Mesendoderm (in vitro differentiated cells): ENCODE measurements around the gene MPDZ.

Experiments
- DNase-seq: peaks from one replicate; pipeline ENCODE4 v3.0.0; 2013
- H2AK5ac ChIP-seq: 2 replicates; pipeline ENCODE4 v1.6.1; 2013; ENCODE audit warnings: low read length, inconsistent platforms
- H2BK120ac ChIP-seq: 2 replicates; pipeline ENCODE4 v1.6.1; 2013; ENCODE audit warnings: low read depth, mild to moderate bottlenecking, low read length, moderate library complexity, mixed read lengths
- H2BK15ac ChIP-seq: replicated peaks from 2 replicates; pipeline ENCODE4 v1.6.1; 2013; ENCODE audit warnings: low read depth, mild to moderate bottlenecking, moderate library complexity
- H2BK5ac ChIP-seq: 2 replicates; pipeline ENCODE4 v1.6.1; 2013; ENCODE audit warnings: low read length, inconsistent platforms
- H3K18ac ChIP-seq: 2 replicates; pipeline ENCODE4 v1.6.1; 2013; ENCODE audit warnings: mild to moderate bottlenecking, low read length, mixed read lengths
- H3K23ac ChIP-seq: one replicate; pipeline ENCODE4 v1.6.1; 2013; ENCODE audit warnings: low read length
- H3K27ac ChIP-seq: 2 replicates; pipeline ENCODE4 v1.5.1; 2013; ENCODE audit warnings: low read depth, mild to moderate bottlenecking, inconsistent platforms, low read length, moderate library complexity
- H3K27me3 ChIP-seq: 2 replicates; pipeline ENCODE4 v1.6.1; 2013; ENCODE audit warnings: low read length, control low read depth, mild to moderate bottlenecking, inconsistent platforms; ENCODE audit not compliant: insufficient read depth, poor library complexity
- H3K36me3 ChIP-seq: 2 replicates; pipeline ENCODE4 v1.6.1; 2013; ENCODE audit warnings: low read length, inconsistent platforms; ENCODE audit not compliant: control insufficient read depth, insufficient read depth
- H3K4ac ChIP-seq: one replicate; pipeline ENCODE4 v1.6.1; 2013; ENCODE audit warnings: low read depth, mild to moderate bottlenecking, low read length, moderate library complexity
- H3K4me1 ChIP-seq: 2 replicates; pipeline ENCODE4 v1.6.1; 2013; ENCODE audit warnings: low read depth, low read length, inconsistent platforms; ENCODE audit not compliant: control insufficient read depth
- H3K4me2 ChIP-seq: 2 replicates; pipeline ENCODE4 v1.6.1; 2013; ENCODE audit warnings: low read length
- H3K4me3 ChIP-seq: 2 replicates; pipeline ENCODE4 v1.5.1; 2013; ENCODE audit warnings: mild to moderate bottlenecking, low read length
- H3K56ac ChIP-seq: one replicate; pipeline ENCODE4 v1.6.1; 2013; ENCODE audit warnings: low read length
- H3K79me1 ChIP-seq: 2 replicates; pipeline ENCODE4 v1.6.1; 2013; ENCODE audit warnings: low read length, inconsistent platforms
- H3K79me2 ChIP-seq: 2 replicates; pipeline ENCODE4 v1.6.1; 2013; ENCODE audit warnings: mild to moderate bottlenecking, low read length; ENCODE audit not compliant: control insufficient read depth, insufficient read depth
- H3K9ac ChIP-seq: 2 replicates; pipeline ENCODE4 v1.6.1; 2013; ENCODE audit warnings: low read length, inconsistent platforms
- H4K5ac ChIP-seq: one replicate; pipeline ENCODE4 v1.6.1; 2013; ENCODE audit warnings: low read length
- H4K8ac ChIP-seq: one replicate; pipeline ENCODE4 v1.6.1; 2013; ENCODE audit warnings: low read depth, mild to moderate bottlenecking, control low read depth, low read length, moderate library complexity
- WGBS: extraction: QIAGEN DNeasy Blood & Tissue Kit; methylation state at CpG from one replicate; pipeline ENCODE4 v1.1.7; 2013; ENCODE audit warnings: low lambda C conversion rate, missing lambda C conversion rate; ENCODE audit not compliant: insufficient coverage; ENCODE audit errors: extremely low coverage; 5-methylcytosine and 5-hydroxymethylcytosine counted together

The MPDZ gene

DNA sequence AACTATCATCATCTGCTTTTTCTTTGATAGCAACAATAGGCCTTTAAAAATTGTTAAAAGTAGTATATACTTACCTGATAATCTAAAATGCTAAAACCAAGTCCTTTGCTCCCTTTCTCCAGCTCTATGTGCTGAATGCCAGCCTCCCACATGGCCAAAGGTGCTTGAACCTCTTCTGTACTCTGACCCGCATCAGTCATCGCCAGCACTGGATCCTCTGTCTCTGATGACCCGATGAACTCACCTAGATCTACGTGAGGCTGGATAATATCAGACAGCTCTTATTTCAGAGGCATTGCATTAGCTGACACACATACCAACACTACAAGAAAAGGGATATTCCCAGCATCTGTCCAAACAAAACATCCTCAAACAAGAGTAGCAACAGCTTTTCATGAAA lies 89.5 kb downstream of the MPDZ start:
- Histone ChIP-seq H4K5ac (no peak overlapping the region), H4K8ac (no peak overlapping the region), H3K79me1 (no peaks in the 10 kb centered on the region), H2AK5ac (no peak overlapping the region), H3K9ac (no peak overlapping the region), H3K4me3 (no peak overlapping the region), H3K18ac (no peak overlapping the region), H3K79me2 (no peaks in the 10 kb centered on the region), H3K56ac (no peak overlapping the region), H3K36me3 (no peaks in the 10 kb centered on the region), H2BK15ac (no peak overlapping the region), H3K4me1 (no peaks in the 10 kb centered on the region), H3K23ac (no peak overlapping the region), H3K27ac (no peak overlapping the region), H3K27me3 (no peaks in the 10 kb centered on the region), H3K4ac (no peak overlapping the region), H3K4me2 (no peak overlapping the region), H2BK120ac (no peak overlapping the region), H2BK5ac (no peak overlapping the region)
- no CpG with 5 or more reads among the region's 4 CpGs for WGBS
- DNase-seq, result no peak

DNA sequence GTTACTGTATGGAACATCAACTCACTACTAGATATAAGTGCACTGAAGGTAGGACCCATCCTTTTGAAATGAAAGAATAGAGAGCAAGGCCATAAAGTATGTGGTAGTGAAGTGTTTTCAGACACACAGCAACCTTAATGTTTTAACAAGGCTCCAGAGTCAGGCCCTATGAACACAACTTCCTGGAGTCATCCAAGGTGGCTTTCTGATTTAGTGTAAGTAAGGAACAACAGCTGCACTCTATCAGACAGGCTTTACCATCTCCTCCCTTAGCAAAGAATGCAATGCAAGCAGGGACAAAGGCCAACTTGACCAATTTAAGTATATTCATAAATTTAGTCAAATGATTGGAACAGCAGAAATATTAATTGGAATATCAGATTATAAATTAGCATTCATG lies 90.1 kb downstream of the MPDZ start:
- no peak overlapping the region for H3K18ac ChIP-seq
- H3K79me2 ChIP-seq, result no peaks in the 10 kb centered on the region
- H2BK120ac ChIP-seq, result no peak overlapping the region
- H4K5ac ChIP-seq, result no peak overlapping the region
- no peak overlapping the region for H2AK5ac ChIP-seq
- no peak for DNase-seq
- no peaks in the 10 kb centered on the region for H3K4me1 ChIP-seq
- H3K36me3 ChIP-seq, result no peaks in the 10 kb centered on the region
- no peak overlapping the region for H4K8ac ChIP-seq
- no peak overlapping the region for H3K4ac ChIP-seq
- no peaks in the 10 kb centered on the region for H3K27me3 ChIP-seq
- no peak overlapping the region for H2BK5ac ChIP-seq
- no peak overlapping the region for H3K27ac ChIP-seq
- no peak overlapping the region for H3K23ac ChIP-seq
- no peak overlapping the region for H2BK15ac ChIP-seq
- no peaks in the 10 kb centered on the region for H3K79me1 ChIP-seq
- H3K4me2 ChIP-seq, result no peak overlapping the region
- H3K56ac ChIP-seq, result no peak overlapping the region
- no peak overlapping the region for H3K4me3 ChIP-seq
- no peak overlapping the region for H3K9ac ChIP-seq

DNA sequence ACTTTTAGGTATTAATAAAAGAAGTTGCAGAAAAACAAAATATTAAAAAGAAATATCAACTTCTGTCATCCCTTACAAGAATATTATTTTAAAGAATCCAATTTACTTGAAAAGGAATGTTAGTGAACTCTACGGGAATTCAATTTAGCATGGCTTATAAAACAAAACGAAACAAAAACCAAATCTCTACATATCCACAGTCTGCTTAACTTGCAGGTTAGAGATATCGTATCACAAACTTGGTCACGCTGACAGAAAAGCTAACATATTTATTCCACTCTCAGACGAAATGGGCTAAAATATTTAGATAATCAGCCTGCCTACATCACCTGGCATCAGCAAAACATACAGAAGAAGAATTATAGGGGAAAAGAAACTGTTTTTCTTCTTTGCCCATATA lies 92.7 kb downstream of the MPDZ start:
- no peak overlapping the region for H4K5ac ChIP-seq
- H3K23ac ChIP-seq, result no peak overlapping the region
- no peaks in the 10 kb centered on the region for H3K79me2 ChIP-seq
- H3K4me1 ChIP-seq, result no peaks in the 10 kb centered on the region
- no CpG with 5 or more reads among the region's 5 CpGs for WGBS
- H3K4me3 ChIP-seq, result no peak overlapping the region
- H3K18ac ChIP-seq, result no peak overlapping the region
- no peaks in the 10 kb centered on the region for H3K27me3 ChIP-seq
- H2BK5ac ChIP-seq, result no peak overlapping the region
- H2AK5ac ChIP-seq, result no peak overlapping the region
- no peak for DNase-seq
- H3K4ac ChIP-seq, result no peak overlapping the region
- no peak overlapping the region for H3K4me2 ChIP-seq
- H3K79me1 ChIP-seq, result no peaks in the 10 kb centered on the region
- H2BK15ac ChIP-seq, result no peak overlapping the region
- no peak overlapping the region for H4K8ac ChIP-seq
- H2BK120ac ChIP-seq, result no peak overlapping the region
- no peak overlapping the region for H3K9ac ChIP-seq
- H3K56ac ChIP-seq, result no peak overlapping the region
- H3K27ac ChIP-seq, result no peak overlapping the region
- H3K36me3 ChIP-seq, result no peaks in the 10 kb centered on the region

DNA sequence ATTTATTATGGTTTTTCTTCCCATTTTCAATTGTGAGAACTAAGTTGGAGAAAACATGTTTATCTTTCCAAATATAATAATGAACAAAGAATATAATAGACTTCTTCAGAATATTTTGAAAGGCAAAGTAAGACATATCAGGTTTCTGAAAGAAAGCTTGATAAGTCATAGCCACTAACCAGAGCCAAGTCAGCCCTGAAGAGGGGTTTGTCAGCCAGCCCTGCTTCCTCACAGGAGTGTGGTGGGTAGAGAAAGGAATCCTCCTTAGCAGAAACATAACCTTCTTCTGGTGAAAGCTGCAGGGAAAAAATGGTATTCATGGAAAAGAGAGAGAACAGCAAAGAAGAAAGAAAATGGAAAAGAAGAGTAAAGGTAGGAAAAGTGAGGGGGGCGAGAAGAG lies 93.4 kb downstream of the MPDZ start:
- no peak overlapping the region for H3K9ac ChIP-seq
- H3K79me1 ChIP-seq, result no peaks in the 10 kb centered on the region
- no peaks in the 10 kb centered on the region for H3K27me3 ChIP-seq
- no peaks in the 10 kb centered on the region for H3K4me1 ChIP-seq
- no peak overlapping the region for H3K4me3 ChIP-seq
- no peak overlapping the region for H4K8ac ChIP-seq
- H4K5ac ChIP-seq, result no peak overlapping the region
- no peak overlapping the region for H3K56ac ChIP-seq
- H2BK15ac ChIP-seq, result no peak overlapping the region
- H3K4me2 ChIP-seq, result no peak overlapping the region
- no peak overlapping the region for H2AK5ac ChIP-seq
- H3K23ac ChIP-seq, result no peak overlapping the region
- H3K79me2 ChIP-seq, result no peaks in the 10 kb centered on the region
- no peak for DNase-seq
- no peak overlapping the region for H3K18ac ChIP-seq
- no peak overlapping the region for H2BK5ac ChIP-seq
- no peak overlapping the region for H3K4ac ChIP-seq
- H3K36me3 ChIP-seq, result no peaks in the 10 kb centered on the region
- H3K27ac ChIP-seq, result no peak overlapping the region
- no peak overlapping the region for H2BK120ac ChIP-seq
- 100% methylated on average over 1 of the region's 1 CpG for whole genome bisulfite sequencing

DNA sequence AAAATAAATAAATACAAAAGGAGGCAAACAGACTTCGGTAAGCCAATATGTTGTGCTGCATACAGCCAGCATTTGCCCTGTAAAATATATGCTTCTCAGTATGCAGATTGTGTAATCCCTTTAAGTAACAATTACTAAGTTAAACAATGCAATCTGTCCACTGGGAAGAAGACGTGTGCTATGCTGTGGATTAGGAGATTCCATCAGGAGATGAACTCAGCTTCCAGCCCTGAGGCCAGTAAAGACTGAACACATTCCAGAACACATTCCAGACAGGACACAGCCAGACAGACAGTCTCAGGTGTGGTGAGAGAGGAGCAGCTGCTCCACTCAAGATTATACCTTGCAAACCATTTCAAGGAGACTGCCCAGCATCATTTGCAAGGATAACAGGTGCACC lies 97.8 kb downstream of the MPDZ start:
- Histone ChIP-seq H2AK5ac (no peak overlapping the region), H3K18ac (no peak overlapping the region), H2BK120ac (no peak overlapping the region), H3K4ac (no peak overlapping the region), H3K56ac (no peak overlapping the region), H4K8ac (no peak overlapping the region), H3K36me3 (no peaks in the 10 kb centered on the region), H3K79me2 (no peaks in the 10 kb centered on the region), H3K23ac (no peak overlapping the region), H3K79me1 (no peaks in the 10 kb centered on the region), H3K27ac (no peak overlapping the region), H3K4me2 (no peak overlapping the region), H2BK5ac (no peak overlapping the region), H3K9ac (no peak overlapping the region), H3K27me3 (no peaks in the 10 kb centered on the region), H3K4me3 (no peak overlapping the region), H2BK15ac (no peak overlapping the region), H4K5ac (no peak overlapping the region), H3K4me1 (no peaks in the 10 kb centered on the region)
- WGBS, result no CpG with 5 or more reads among the region's 2 CpGs
- peak; percentile 77 for DNase-seq

DNA sequence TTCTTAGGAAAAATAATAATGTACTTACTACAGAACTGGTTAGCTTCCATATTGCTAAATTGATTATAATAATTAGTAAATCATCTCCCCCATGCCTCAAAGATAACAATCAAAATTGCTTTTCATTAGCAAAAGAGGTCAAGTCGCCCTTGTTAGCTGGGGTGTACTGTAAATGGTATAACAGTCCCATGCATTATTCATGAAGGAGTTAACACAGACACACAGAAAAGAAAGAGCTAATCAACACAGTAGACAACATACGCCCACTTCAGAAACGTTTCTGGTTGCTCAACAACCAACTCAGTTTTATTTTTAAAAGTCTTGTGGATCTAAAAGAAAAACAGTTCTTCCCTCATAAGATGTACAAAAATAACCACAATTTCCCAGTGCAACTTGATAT lies 100.2 kb downstream of the MPDZ start:
- H3K79me1 ChIP-seq, result no peaks in the 10 kb centered on the region

More for the DNA sequence above, 100.2 kb downstream of the MPDZ start:
- Histone ChIP-seq H2BK120ac (no peak overlapping the region), H3K27ac (no peak overlapping the region), H3K79me2 (no peaks in the 10 kb centered on the region), H3K4ac (no peak overlapping the region), H3K4me3 (no peak overlapping the region), H3K36me3 (no peaks in the 10 kb centered on the region), H3K9ac (no peak overlapping the region), H4K8ac (no peak overlapping the region), H3K56ac (no peak overlapping the region), H2AK5ac (no peak overlapping the region), H2BK15ac (no peak overlapping the region), H3K27me3 (no peaks in the 10 kb centered on the region), H2BK5ac (no peak overlapping the region), H3K4me2 (no peak overlapping the region), H3K4me1 (no peaks in the 10 kb centered on the region), H4K5ac (no peak overlapping the region), H3K18ac (no peak overlapping the region), H3K23ac (no peak overlapping the region)
- no CpG with 5 or more reads among the region's 3 CpGs for WGBS
- DNase-seq, result no peak
